Activated naive CD4-positive, alpha-beta T cell treated with anti-CD3 and anti-CD28 coated beads for 36 hours (primary cell): ENCODE results near the gene TENT4A. TPM values are rescaled to one million over a fixed set of nuclear protein-coding genes. Genes with fewer than 3 reads are reported as not detected.

Source experiments
- CTCF ChIA-PET: fragments of 350-600 bp; sonication (Branson Sonifier 250); formaldehyde crosslinking; loops from one replicate; lab custom pipeline; 2021; ENCODE audit warnings: antibody characterized with exemption; lab: Charles Lee
- DNase-seq: peaks from one replicate; pipeline ENCODE4 v3.0.0-alpha.2; 2020
- H3K27ac Mint-ChIP-seq: one replicate; pipeline ENCODE4 v1.8.0; 2021; ENCODE audit warnings: mild to moderate bottlenecking, mixed read lengths
- H3K27me3 Mint-ChIP-seq: one replicate; pipeline ENCODE4 v1.8.0; 2021; ENCODE audit warnings: low read depth, mixed read lengths
- H3K36me3 Mint-ChIP-seq: one replicate; pipeline ENCODE4 v1.8.0; 2021; ENCODE audit warnings: low read depth, mixed read lengths
- H3K4me1 Mint-ChIP-seq: one replicate; pipeline ENCODE4 v1.8.0; 2021; ENCODE audit warnings: low read depth, mixed read lengths
- H3K4me3 Mint-ChIP-seq: one replicate; pipeline ENCODE4 v1.8.0; 2021; ENCODE audit warnings: mild to moderate bottlenecking, moderate library complexity, mixed read lengths
- H3K9me3 Mint-ChIP-seq: one replicate; pipeline ENCODE4 v1.8.0; 2021; ENCODE audit warnings: mixed read lengths
- intact Hi-C: fragments of 100-400 bp; cut with micrococcal nuclease; formaldehyde crosslinking; loops from one replicate; pipeline ENCODE4 v1.15.1; 2023
- total RNA-seq, 2 experiments: library from RNA; stranded (reverse); gene quantifications; one replicate each; pipeline ENCODE4 v1.2.3, GENCODE V29; 2021

The TENT4A gene
- total RNA-seq, 2 experiments from 2014 or later, result 30.0 to 30.2 TPM

- Mint-ChIP-seq H3K27ac (no peak overlapping the region), H3K4me1 (peaks cover 7% of the 10 kb centered on the region), H3K9me3 (no peaks in the 10 kb centered on the region), H3K36me3 (peaks cover 58% of the 10 kb centered on the region), H3K4me3 (no peak overlapping the region), H3K27me3 (no peaks in the 10 kb centered on the region)
- no peak for DNase-seq
- intact Hi-C loops, result loop anchor here (5.0 kb wide), 2 partner anchors 457 to 1257 kb away; no protein-coding TSS in a partner anchor
- CTCF ChIA-PET, result interaction anchor here (1.0 kb wide), 2 partner anchors 16 to 18 kb away, joined by 3 to 4 read pairs; no protein-coding TSS in a partner anchor
Measured at GRCh38 chr5:6749026-6749716, 35.9 kb downstream of the TENT4A start.

GRCh38 chr5:6750142-6750840 lies 37.1 kb downstream of the TENT4A start:
- H3K9me3 Mint-ChIP-seq, result no peaks in the 10 kb centered on the region
- no peak for DNase-seq
- H3K36me3 Mint-ChIP-seq, result peaks cover 63% of the 10 kb centered on the region
- H3K27ac Mint-ChIP-seq, result no peak overlapping the region
- H3K4me3 Mint-ChIP-seq, result no peak overlapping the region
- intact Hi-C loops, result no loop called here
- H3K27me3 Mint-ChIP-seq, result no peaks in the 10 kb centered on the region
- CTCF ChIA-PET, result no interaction called here
- peaks cover 5% of the 10 kb centered on the region for H3K4me1 Mint-ChIP-seq

DNA sequence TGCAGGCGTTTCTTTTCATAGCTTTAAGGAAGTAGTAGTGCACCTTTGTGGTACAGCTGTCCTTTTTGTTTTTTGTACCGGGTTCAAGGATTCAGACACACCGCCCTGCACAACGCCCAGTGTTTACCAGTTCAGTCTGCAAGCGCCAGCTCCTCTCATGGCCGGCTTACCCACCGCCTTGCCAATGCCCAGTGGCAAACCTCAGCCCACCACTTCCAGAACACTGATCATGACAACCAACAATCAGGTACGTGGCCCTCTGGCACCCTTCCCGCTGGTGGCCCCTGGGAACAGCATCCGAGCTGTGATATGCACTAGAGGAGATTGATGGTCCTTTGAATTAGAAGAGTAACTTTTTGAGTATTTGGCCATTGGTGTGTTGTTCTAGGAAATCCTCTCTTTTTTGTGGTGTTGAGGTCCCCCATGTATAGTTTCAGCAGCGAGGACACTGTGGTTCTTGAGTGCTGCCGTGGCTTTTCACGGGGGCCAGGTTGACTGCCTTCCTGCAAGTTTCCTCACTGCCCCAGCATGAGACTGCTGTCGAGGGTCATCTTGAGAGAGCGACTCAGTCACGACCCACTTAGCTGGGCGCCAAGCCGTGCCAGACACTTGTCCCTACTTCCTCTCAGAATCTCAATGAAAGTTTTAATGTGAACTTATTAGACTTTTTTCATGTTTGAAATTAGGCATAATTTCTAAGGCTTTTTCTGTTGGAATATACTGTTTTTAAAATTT lies 37.9 kb downstream of the TENT4A start:
- no peak overlapping the region for H3K4me3 Mint-ChIP-seq
- peaks cover 61% of the 10 kb centered on the region for H3K36me3 Mint-ChIP-seq
- intact Hi-C loops, result no loop called here
- H3K27ac Mint-ChIP-seq, result no peak overlapping the region
- no peaks in the 10 kb centered on the region for H3K27me3 Mint-ChIP-seq
- peaks cover 2% of the 10 kb centered on the region for H3K4me1 Mint-ChIP-seq
- H3K9me3 Mint-ChIP-seq, result no peaks in the 10 kb centered on the region
- no peak for DNase-seq
- CTCF ChIA-PET, result no interaction called here

DNA sequence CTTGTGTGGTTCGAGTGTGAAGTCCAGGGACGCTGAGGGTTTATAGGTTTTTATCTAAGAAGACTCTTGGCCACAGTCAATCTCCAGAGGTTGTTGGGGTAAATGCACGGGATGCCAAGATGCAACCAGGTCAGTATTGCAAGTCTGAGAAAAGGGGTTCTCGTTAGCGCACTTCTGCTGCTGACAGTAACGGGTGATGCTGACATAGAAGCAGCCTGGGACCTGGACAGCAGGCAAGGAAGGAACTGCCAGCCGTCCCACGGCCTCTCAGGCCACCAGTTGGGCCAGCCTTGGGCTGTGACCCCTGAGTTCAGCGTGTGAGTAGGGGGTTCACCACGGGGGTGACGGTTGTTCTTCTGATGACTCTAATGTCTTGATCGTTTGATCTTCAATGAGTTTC lies 39.0 kb downstream of the TENT4A start:
- CTCF ChIA-PET, result interaction anchor here (1.0 kb wide), 1 partner anchor 13 kb away, joined by 3 read pairs; no protein-coding TSS in a partner anchor
- Mint-ChIP-seq H3K27ac (no peak overlapping the region), H3K36me3 (peaks cover 61% of the 10 kb centered on the region), H3K27me3 (no peaks in the 10 kb centered on the region), H3K4me3 (no peak overlapping the region), H3K4me1 (peaks cover 2% of the 10 kb centered on the region), H3K9me3 (no peaks in the 10 kb centered on the region)
- DNase-seq, result no peak
- intact Hi-C loops, result no loop called here

DNA sequence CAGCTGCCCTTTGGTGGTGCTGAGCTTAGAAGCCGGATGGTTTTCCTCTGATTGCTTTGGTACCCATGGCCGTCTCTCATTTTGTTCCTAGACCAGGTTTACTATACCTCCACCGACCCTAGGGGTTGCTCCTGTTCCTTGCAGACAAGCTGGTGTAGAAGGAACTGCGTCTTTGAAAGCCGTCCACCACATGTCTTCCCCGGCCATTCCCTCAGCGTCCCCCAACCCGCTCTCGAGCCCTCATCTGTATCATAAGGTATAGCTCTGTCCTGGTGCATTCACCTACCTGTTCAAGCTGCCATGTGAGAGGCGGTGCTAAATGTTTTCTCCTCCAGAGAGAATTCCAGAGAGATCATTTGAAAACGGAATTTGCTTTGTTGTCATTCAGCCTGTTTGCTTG lies 39.5 kb downstream of the TENT4A start:
- peaks cover 58% of the 10 kb centered on the region for H3K36me3 Mint-ChIP-seq
- CTCF ChIA-PET, result no interaction called here
- H3K27ac Mint-ChIP-seq, result no peak overlapping the region
- H3K9me3 Mint-ChIP-seq, result no peaks in the 10 kb centered on the region
- intact Hi-C loops, result no loop called here
- H3K4me1 Mint-ChIP-seq, result peaks cover 1% of the 10 kb centered on the region
- no peaks in the 10 kb centered on the region for H3K27me3 Mint-ChIP-seq
- H3K4me3 Mint-ChIP-seq, result no peak overlapping the region
- no peak for DNase-seq

DNA sequence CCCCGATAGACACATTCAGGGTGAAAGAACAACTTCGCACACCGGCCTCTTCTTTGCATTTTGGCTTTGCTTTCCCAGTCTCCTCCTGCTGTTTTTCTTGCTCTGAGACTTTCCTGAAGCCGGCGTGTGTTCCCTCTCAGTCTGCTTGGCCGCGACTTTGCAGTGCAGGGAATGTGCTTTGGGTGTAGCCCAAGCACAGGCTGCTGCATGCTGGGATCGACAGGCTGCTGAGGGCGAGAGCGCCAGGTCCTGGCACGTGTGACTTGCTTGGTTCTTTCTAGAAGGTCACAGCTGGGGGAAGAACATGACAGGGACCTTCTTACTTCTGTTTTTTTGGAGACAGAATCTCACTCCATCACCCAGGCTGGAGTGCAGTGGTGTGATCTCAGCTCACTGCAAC lies 40.6 kb downstream of the TENT4A start:
- DNase-seq, result no peak
- no peak overlapping the region for H3K4me3 Mint-ChIP-seq
- CTCF ChIA-PET, result no interaction called here
- H3K36me3 Mint-ChIP-seq, result peaks cover 49% of the 10 kb centered on the region
- H3K9me3 Mint-ChIP-seq, result no peaks in the 10 kb centered on the region
- intact Hi-C loops, result no loop called here
- H3K4me1 Mint-ChIP-seq, result no peaks in the 10 kb centered on the region
- no peak overlapping the region for H3K27ac Mint-ChIP-seq
- no peaks in the 10 kb centered on the region for H3K27me3 Mint-ChIP-seq

GRCh38 chr5:6754766-6755165 lies 41.5 kb downstream of the TENT4A start:
- intact Hi-C loops, result no loop called here
- Mint-ChIP-seq H3K27me3 (no peaks in the 10 kb centered on the region), H3K36me3 (peaks cover 41% of the 10 kb centered on the region), H3K27ac (no peak overlapping the region), H3K4me1 (no peaks in the 10 kb centered on the region), H3K4me3 (no peak overlapping the region), H3K9me3 (no peaks in the 10 kb centered on the region)
- no peak for DNase-seq
- CTCF ChIA-PET, result no interaction called here

- Mint-ChIP-seq H3K4me1 (no peaks in the 10 kb centered on the region), H3K27ac (no peak overlapping the region), H3K4me3 (no peak overlapping the region), H3K9me3 (no peaks in the 10 kb centered on the region), H3K36me3 (peaks cover 38% of the 10 kb centered on the region), H3K27me3 (no peaks in the 10 kb centered on the region)
- CTCF ChIA-PET, result interaction anchor here (0.6 kb wide), 1 partner anchor 25 kb away, joined by 6 read pairs; no protein-coding TSS in a partner anchor
- DNase-seq, result no peak
- intact Hi-C loops, result no loop called here
Measured at GRCh38 chr5:6755519-6755918, 42.3 kb downstream of the TENT4A start.

- no peak overlapping the region for H3K27ac Mint-ChIP-seq
- H3K4me3 Mint-ChIP-seq, result no peak overlapping the region
- H3K36me3 Mint-ChIP-seq, result peaks cover 39% of the 10 kb centered on the region
- intact Hi-C loops, result no loop called here
- no peak for DNase-seq
- H3K4me1 Mint-ChIP-seq, result no peaks in the 10 kb centered on the region
- CTCF ChIA-PET, result no interaction called here
- no peaks in the 10 kb centered on the region for H3K9me3 Mint-ChIP-seq
- H3K27me3 Mint-ChIP-seq, result no peaks in the 10 kb centered on the region
Measured at GRCh38 chr5:6755941-6756340, 42.7 kb downstream of the TENT4A start.

DNA sequence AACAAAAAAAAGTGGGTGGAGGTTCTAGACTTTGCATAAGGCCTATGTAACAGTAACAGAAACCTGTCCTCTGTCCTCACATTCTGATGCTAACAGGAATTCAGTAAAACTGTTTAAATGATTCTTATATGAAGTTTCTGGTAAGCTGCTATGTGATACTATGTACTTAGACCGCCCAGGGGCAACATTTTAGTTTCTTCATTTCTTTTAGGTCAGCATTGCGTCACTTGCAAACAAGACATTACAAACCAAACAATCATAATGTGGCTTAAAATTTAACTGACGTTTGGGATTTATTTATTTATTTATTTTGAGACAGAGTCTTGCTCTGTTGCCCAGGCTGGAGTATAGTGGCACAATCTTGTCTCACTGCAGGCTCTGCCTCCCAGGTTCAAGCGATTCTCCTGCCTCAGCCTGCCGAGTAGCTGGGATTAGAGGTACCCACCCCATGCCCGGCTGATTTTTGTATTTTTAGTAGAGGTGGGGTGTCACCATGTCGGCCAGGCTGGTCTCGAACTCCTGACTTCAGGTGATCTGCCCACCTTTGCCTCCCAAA lies 44.3 kb downstream of the TENT4A start:
- no peaks in the 10 kb centered on the region for H3K27me3 Mint-ChIP-seq
- H3K4me3 Mint-ChIP-seq, result no peak overlapping the region
- intact Hi-C loops, result no loop called here
- H3K9me3 Mint-ChIP-seq, result no peaks in the 10 kb centered on the region
- H3K27ac Mint-ChIP-seq, result no peak overlapping the region
- no peak for DNase-seq
- no peaks in the 10 kb centered on the region for H3K4me1 Mint-ChIP-seq
- CTCF ChIA-PET, result no interaction called here
- peaks cover 27% of the 10 kb centered on the region for H3K36me3 Mint-ChIP-seq

DNA sequence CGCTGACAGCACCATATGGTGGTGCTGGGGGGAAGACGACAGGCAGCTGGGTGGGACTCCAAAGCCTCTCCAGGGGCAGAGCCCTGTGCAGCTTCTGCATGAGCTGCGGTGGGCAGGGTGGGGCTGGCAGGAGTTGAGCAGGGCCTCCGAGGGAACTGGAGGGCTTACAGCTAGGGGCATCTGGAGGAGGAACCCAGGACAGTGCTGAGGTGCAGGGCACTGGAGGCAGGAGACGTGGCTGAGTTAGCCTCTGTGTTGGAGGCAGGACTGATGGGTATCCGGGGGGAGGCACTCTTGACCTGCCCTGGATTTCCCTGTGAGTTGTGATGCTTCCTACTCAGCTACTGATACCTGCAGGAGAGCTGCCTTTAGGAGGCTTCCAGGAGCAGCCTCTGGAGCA lies 45.0 kb downstream of the TENT4A start:
- CTCF ChIA-PET, result no interaction called here

GRCh38 chr5:6758706-6759105 lies 45.5 kb downstream of the TENT4A start:
- no peak overlapping the region for H3K27ac Mint-ChIP-seq
- no peaks in the 10 kb centered on the region for H3K9me3 Mint-ChIP-seq
- no peaks in the 10 kb centered on the region for H3K4me1 Mint-ChIP-seq
- DNase-seq, result no peak
- H3K4me3 Mint-ChIP-seq, result no peak overlapping the region
- peaks cover 17% of the 10 kb centered on the region for H3K36me3 Mint-ChIP-seq
- CTCF ChIA-PET, result no interaction called here
- H3K27me3 Mint-ChIP-seq, result no peaks in the 10 kb centered on the region
- intact Hi-C loops, result no loop called here

More for the DNA sequence above, 45.0 kb downstream of the TENT4A start:
- H3K27me3 Mint-ChIP-seq, result no peaks in the 10 kb centered on the region
- H3K36me3 Mint-ChIP-seq, result peaks cover 22% of the 10 kb centered on the region
- intact Hi-C loops, result no loop called here
- no peak for DNase-seq
- H3K4me3 Mint-ChIP-seq, result no peak overlapping the region
- no peaks in the 10 kb centered on the region for H3K9me3 Mint-ChIP-seq
- no peak overlapping the region for H3K27ac Mint-ChIP-seq
- H3K4me1 Mint-ChIP-seq, result no peaks in the 10 kb centered on the region
